Thoracic aorta (tissue), 2 donors: Measurements from ENCODE around the gene ZRANB1. TPM values are rescaled to one million over a fixed set of nuclear protein-coding genes. Genes with fewer than 3 reads are reported as not detected.

ENCODE experiments used
- ATAC-seq: fragments of 150-250 bp; one replicate; pipeline ENCODE4 v1.8.0; 2017; ENCODE audit warnings: low read depth; ENCODE audit not compliant: insufficient number of reproducible peaks, low FRiP score
- DNase-seq: peaks from one replicate; pipeline ENCODE4 v3.0.0-alpha.2; 2020; ENCODE audit warnings: low spot score
- H3K27ac ChIP-seq, 2 donors: fragments of 200-600 bp; sonication (generic); 1 replicate in 1 of 2; 2 replicates in 1 of 2; pipeline ENCODE4 v1.5.1; 2016; ENCODE audit warnings: mild to moderate bottlenecking in 2 of 2, moderate library complexity in 2 of 2
- H3K27me3 ChIP-seq: fragments of 200-600 bp; sonication (generic); replicated peaks from 2 replicates; pipeline ENCODE4 v1.6.0; 2016; ENCODE audit warnings: mild to moderate bottlenecking; ENCODE audit not compliant: insufficient read depth
- H3K36me3 ChIP-seq: fragments of 200-600 bp; sonication (generic); one replicate; pipeline ENCODE4 v1.5.1; 2016
- H3K4me1 ChIP-seq, 2 donors: fragments of 200-600 bp; sonication (generic); 1 replicate in 1 of 2; 2 replicates in 1 of 2; pipeline versions ENCODE4 v1.5.1 to v1.6.0; 2016; ENCODE audit warnings: low read depth in 2 of 2, mild to moderate bottlenecking in 1 of 2; ENCODE audit not compliant: control insufficient read depth in 1 of 2
- H3K4me3 ChIP-seq: fragments of 200-600 bp; sonication (generic); 2 replicates; pipeline ENCODE4 v1.5.1; 2016; ENCODE audit warnings: mild to moderate bottlenecking
- H3K9me3 ChIP-seq: fragments of 200-600 bp; sonication (generic); 2 replicates; pipeline ENCODE4 v1.5.1; 2016
- CTCF ChIP-seq: fragments of 200-600 bp; sonication (generic); IDR thresholded peaks from one replicate; pipeline ENCODE4 v1.5.1; 2019; ENCODE audit warnings: antibody characterized with exemption
- total RNA-seq, 2 donors: library from RNA; depleted of rRNA; stranded (reverse); fragments of >200 nt; gene quantifications; one replicate each; pipeline versions ENCODE4 v1.1.0 to v1.2.3, GENCODE V29; 2016

Gene ZRANB1
- total RNA-seq, 2 donors from 2014 or later: 30.1 to 30.9 TPM

GRCh38 chr10:124943301-124944092, 1.6 kb downstream of the ZRANB1 start:
- no peak for ATAC-seq
- Histone ChIP-seq H3K27ac (no peak overlapping the region), H3K9me3 (no peaks in the 10 kb centered on the region), H3K27me3 (no peaks in the 10 kb centered on the region), H3K36me3 (no peaks in the 10 kb centered on the region), H3K4me3 (no peak overlapping the region), H3K4me1 (peaks cover 47 to 74% of the 10 kb centered on the region in 2 donors)
- no peak for DNase-seq
- TF ChIP-seq CTCF: no peak

DNA sequence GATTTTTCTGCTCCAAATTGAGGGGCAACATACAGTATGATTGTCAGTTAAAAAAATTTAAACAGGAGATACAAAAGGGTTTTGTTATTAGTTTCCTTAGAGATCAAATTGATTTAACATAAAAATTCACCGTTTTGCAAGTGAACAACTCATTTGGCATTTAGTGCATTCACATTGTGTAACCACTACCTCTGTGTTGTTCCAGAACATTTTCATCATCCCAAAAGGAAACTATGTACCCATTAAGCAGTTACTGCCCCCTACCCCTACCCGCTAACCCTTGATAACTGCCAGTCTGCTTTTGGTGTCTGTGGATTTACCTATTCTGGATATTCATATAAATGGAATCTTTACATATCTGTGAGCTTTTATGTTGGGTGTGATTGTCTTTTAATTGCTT, 3.1 kb downstream of the ZRANB1 start:
- Histone ChIP-seq H3K27ac (no peak overlapping the region), H3K9me3 (no peaks in the 10 kb centered on the region), H3K4me3 (no peak overlapping the region), H3K36me3 (no peaks in the 10 kb centered on the region), H3K27me3 (no peaks in the 10 kb centered on the region), H3K4me1 (peaks cover 45 to 72% of the 10 kb centered on the region in 2 donors)
- no peak for ATAC-seq
- no peak for TF ChIP-seq CTCF
- DNase-seq: no peak

GRCh38 chr10:124946945-124947344, 5.0 kb downstream of the ZRANB1 start:
- Histone ChIP-seq H3K4me1 (peaks cover 36 to 57% of the 10 kb centered on the region in 2 donors), H3K4me3 (no peak overlapping the region), H3K9me3 (no peaks in the 10 kb centered on the region), H3K36me3 (no peaks in the 10 kb centered on the region), H3K27ac (no peak overlapping the region), H3K27me3 (no peaks in the 10 kb centered on the region)
- TF ChIP-seq CTCF: no peak
- ATAC-seq (no peak), DNase-seq (no peak)

GRCh38 chr10:124949543-124949942, 7.6 kb downstream of the ZRANB1 start:
- H3K4me3 ChIP-seq: no peak overlapping the region
- no peak overlapping the region for H3K27ac ChIP-seq
- DNase-seq: no peak
- TF ChIP-seq CTCF: no peak
- no peaks in the 10 kb centered on the region for H3K36me3 ChIP-seq
- H3K27me3 ChIP-seq: no peaks in the 10 kb centered on the region
- peaks cover 13 to 33% of the 10 kb centered on the region in 2 donors for H3K4me1 ChIP-seq
- no peak for ATAC-seq
- H3K9me3 ChIP-seq: no peaks in the 10 kb centered on the region

DNA sequence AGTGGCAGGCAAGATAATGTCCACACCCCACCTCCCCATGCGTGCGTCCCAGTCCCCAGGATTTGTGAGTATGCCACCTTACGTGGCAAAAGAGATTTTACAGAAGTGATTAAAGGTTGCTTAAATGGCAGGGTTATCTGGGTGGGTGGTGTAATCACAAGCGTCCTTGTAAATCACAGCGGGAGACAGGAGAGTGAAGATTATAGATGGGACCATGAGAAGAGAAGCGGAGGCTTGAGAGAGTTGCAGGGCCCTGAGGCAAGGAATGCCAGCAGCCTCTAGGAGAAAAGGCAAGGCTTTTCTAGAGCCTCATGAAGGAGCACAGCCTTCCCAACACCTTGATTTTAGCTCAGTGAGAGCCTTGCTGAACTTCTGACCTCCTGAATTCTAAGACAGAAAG, 10.2 kb downstream of the ZRANB1 start:
- no peak for TF ChIP-seq CTCF
- Histone ChIP-seq H3K27me3 (no peaks in the 10 kb centered on the region), H3K4me1 (peaks cover 7 to 31% of the 10 kb centered on the region in 2 donors), H3K4me3 (no peak overlapping the region), H3K36me3 (no peaks in the 10 kb centered on the region), H3K27ac (no peak overlapping the region), H3K9me3 (no peaks in the 10 kb centered on the region)
- DNase-seq: no peak
- no peak for ATAC-seq
